Activated CD8-positive, alpha-beta T cell treated with anti-CD3 and anti-CD28 coated beads, Interleukin-2, amount 10 ng/mL, durations not matched to agents 7 days and 5 days (primary cell): ENCODE data around the gene HCAR3. TPM values are rescaled to one million over a fixed set of nuclear protein-coding genes. Genes with fewer than 3 reads are reported as not detected.
"Not testable (repeated sequence)": the region's sequence is repeated elsewhere in the genome, so short reads cannot be mapped to it uniquely, and the experiment has no call there.

Source experiments
- ATAC-seq: fragments of 150-1000 bp; cut with Tn5 transposase; one replicate; pipeline ENCODE4 v1.10.0; 2021; ENCODE audit warnings: moderate library complexity
- CTCF ChIA-PET: fragments of 350-600 bp; sonication (Branson Sonifier 250); formaldehyde crosslinking; loops from one replicate; lab custom pipeline; 2021; ENCODE audit warnings: antibody characterized with exemption; lab: Charles Lee
- POLR2A ChIA-PET: fragments of 350-600 bp; sonication (Branson Sonifier 250); formaldehyde crosslinking; loops from one replicate; lab custom pipeline; 2021; ENCODE audit warnings: antibody characterized with exemption; lab: Charles Lee
- DNase-seq: peaks from one replicate; pipeline ENCODE4 v3.0.0-alpha.2; 2020
- H3K27ac Mint-ChIP-seq: one replicate; pipeline ENCODE4 v1.8.0; 2021; ENCODE audit warnings: mild to moderate bottlenecking, mixed read lengths
- H3K27me3 Mint-ChIP-seq: one replicate; pipeline ENCODE4 v1.8.0; 2021; ENCODE audit warnings: low read depth, mixed read lengths
- H3K36me3 Mint-ChIP-seq: one replicate; pipeline ENCODE4 v1.8.0; 2021; ENCODE audit warnings: low read depth, mixed read lengths
- H3K4me1 Mint-ChIP-seq: one replicate; pipeline ENCODE4 v1.8.0; 2021; ENCODE audit warnings: low read depth, mixed read lengths
- H3K4me3 Mint-ChIP-seq: one replicate; pipeline ENCODE4 v1.8.0; 2021; ENCODE audit warnings: mild to moderate bottlenecking, mixed read lengths
- H3K9me3 Mint-ChIP-seq: one replicate; pipeline ENCODE4 v1.8.0; 2022; ENCODE audit warnings: mixed read lengths; ENCODE audit not compliant: insufficient read depth
- total RNA-seq, 2 experiments: library from RNA; stranded (reverse); gene quantifications; one replicate each; pipeline ENCODE4 v1.2.3, GENCODE V29; 2021

The HCAR3 gene
- total RNA-seq, 2 experiments from 2014 or later, result not detected

DNA sequence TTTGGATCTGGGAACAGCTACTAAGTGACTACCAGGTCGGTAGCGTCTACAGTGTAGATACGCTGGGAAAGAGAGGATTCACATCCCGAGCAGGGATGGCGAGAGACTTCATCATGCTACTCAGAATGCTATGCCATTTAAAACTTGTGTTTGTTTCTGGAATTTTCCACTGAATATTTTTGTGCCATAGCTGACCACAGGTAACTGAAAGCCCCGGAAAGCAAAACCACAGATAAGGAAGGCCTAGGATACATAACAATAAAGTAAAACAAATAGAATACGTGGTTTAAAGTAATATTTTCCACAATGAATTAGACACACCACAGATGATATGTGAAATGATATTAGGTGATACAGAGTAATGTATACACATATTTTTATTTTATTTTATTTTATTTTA, 22.0 kb upstream of the HCAR3 start:
- Mint-ChIP-seq H3K9me3 (no peaks in the 10 kb centered on the region), H3K4me1 (peaks cover 19% of the 10 kb centered on the region), H3K36me3 (no peaks in the 10 kb centered on the region), H3K27ac (no peak overlapping the region), H3K27me3 (no peaks in the 10 kb centered on the region), H3K4me3 (no peak overlapping the region)
- POLR2A ChIA-PET, result no interaction called here
- CTCF ChIA-PET, result no interaction called here
- DNase-seq (no peak), ATAC-seq (peak; percentile 32)

DNA sequence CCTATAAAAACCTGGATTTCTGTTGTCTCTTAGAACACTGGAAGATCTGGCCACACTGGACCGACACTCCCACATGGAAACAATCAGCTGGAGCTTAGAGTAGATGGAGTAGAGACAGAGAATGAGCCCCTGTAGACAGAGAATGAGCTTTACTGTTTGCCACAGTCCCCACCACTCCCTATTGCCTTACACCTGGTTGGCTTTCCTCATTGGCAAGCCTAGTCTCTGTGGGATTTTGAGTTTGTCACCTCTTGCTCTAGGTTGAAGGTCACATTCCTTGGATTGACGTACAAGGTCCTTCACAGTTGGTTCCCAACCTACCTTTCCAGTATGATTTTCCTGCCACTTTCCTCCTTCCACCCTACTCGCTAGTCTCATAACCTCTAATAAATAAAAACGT, 16.0 kb upstream of the HCAR3 start:
- CTCF ChIA-PET, result interaction anchor here (1.2 kb wide), 1 partner anchor 96 kb away, joined by 3 read pairs; no protein-coding TSS in a partner anchor
- ATAC-seq (no peak), DNase-seq (no peak)
- peaks cover 54% of the 10 kb centered on the region for H3K4me1 Mint-ChIP-seq
- POLR2A ChIA-PET, result interaction anchor here (0.9 kb wide), 1 partner anchor 10 kb away, joined by 3 read pairs; no protein-coding TSS in a partner anchor
- no peaks in the 10 kb centered on the region for H3K9me3 Mint-ChIP-seq
- no peaks in the 10 kb centered on the region for H3K27me3 Mint-ChIP-seq
- peak overlapping the region; percentile 50 for H3K27ac Mint-ChIP-seq
- no peak overlapping the region for H3K4me3 Mint-ChIP-seq
- peaks cover 2% of the 10 kb centered on the region for H3K36me3 Mint-ChIP-seq

- ATAC-seq (peak; percentile 29), DNase-seq (no peak)
- Mint-ChIP-seq H3K4me3 (no peak overlapping the region), H3K27ac (peak overlapping the region; percentile 50), H3K27me3 (no peaks in the 10 kb centered on the region), H3K36me3 (peaks cover 2% of the 10 kb centered on the region), H3K9me3 (no peaks in the 10 kb centered on the region), H3K4me1 (peaks cover 54% of the 10 kb centered on the region)
- CTCF ChIA-PET, result no interaction called here
- POLR2A ChIA-PET, result interaction anchor here (0.9 kb wide), 1 partner anchor 10 kb away, joined by 3 read pairs; no protein-coding TSS in a partner anchor
Measured at GRCh38 chr12:122732170-122732569, 15.6 kb upstream of the HCAR3 start.

GRCh38 chr12:122730215-122731014, 13.8 kb upstream of the HCAR3 start, which contains the start of gene HCAR1:
HCAR1 (minus strand) TSS chr12:122730844; CDS start chr12:122730339, 505 bp downstream.
- peaks cover 2% of the 10 kb centered on the region for H3K36me3 Mint-ChIP-seq
- no peaks in the 10 kb centered on the region for H3K9me3 Mint-ChIP-seq
- CTCF ChIA-PET, result interaction anchor here (0.7 kb wide), 1 partner anchor 22 kb away, joined by 5 read pairs; the partner anchor contains the start of gene DENR
- peak; percentile 81 for DNase-seq
- POLR2A ChIA-PET, result no interaction called here
- peak within 1 kb of the TSS; percentile 70 for H3K27ac Mint-ChIP-seq
- H3K4me1 Mint-ChIP-seq, result peaks cover 66% of the 10 kb centered on the region
- no peak within 1 kb of the TSS for H3K4me3 Mint-ChIP-seq
- ATAC-seq, result peak; percentile 74
- H3K27me3 Mint-ChIP-seq, result no peaks in the 10 kb centered on the region

DNA sequence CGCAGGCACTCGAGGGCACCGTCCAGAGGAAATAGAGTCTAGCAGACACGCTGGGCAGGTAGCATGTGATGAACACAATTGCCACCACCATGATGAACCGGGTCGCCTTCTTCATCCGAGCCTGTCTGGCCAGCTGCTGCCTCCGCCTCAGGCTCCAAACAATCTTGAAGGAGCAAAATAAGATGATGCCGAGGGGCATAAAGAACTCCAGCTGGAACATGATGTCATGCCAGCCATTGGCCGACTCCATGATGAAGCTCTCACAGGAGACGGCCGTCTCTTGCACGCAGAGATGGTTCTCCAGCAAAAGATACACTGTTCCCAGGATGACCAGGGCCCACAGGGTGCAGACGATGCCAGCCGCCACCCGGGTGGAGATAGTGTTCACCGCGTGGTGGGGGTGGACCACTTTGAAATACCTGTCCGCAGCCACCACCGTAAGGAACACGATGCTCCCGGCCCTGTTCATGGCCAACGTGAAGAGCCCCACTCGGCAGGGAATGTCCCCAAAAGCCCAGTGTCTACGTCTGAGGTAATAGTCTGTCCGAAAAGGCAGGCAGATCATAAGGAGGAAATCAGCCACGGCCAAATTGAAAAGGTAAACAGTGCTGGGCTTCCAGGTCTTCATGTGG, 13.1 kb upstream of the HCAR3 start:
- H3K27ac Mint-ChIP-seq, result peak overlapping the region; percentile 65
- POLR2A ChIA-PET, result interaction anchor here (0.6 kb wide), 1 partner anchor 849 kb away, joined by 4 read pairs; no protein-coding TSS in a partner anchor
- no peak overlapping the region for H3K4me3 Mint-ChIP-seq
- DNase-seq (no peak), ATAC-seq (no peak)
- peaks cover 73% of the 10 kb centered on the region for H3K4me1 Mint-ChIP-seq
- CTCF ChIA-PET, result no interaction called here
- no peaks in the 10 kb centered on the region for H3K27me3 Mint-ChIP-seq
- no peaks in the 10 kb centered on the region for H3K9me3 Mint-ChIP-seq
- H3K36me3 Mint-ChIP-seq, result peaks cover 2% of the 10 kb centered on the region

DNA sequence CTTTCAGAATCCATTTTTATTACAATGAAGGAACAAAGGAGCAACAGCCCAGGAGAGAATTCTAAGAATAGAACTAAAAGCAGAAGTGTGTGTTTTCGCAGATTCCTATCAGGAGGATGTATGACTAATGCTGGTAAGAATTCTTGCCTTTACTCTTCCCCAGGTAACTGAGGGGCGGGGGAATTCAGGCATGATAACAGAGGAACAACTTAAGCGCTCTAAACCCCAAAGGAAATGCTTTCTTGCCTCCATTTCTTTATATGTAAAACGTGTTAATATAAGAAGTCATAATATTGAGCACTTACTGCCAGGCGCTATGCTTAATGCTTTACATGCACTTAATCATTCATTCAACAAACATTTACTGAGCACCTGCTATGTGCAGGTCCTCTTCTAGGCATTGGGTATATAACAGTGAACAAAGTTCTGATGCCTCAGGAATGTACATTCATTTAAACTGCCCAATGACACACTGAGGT, 9.5 kb upstream of the HCAR3 start:
- Mint-ChIP-seq H3K9me3 (no peaks in the 10 kb centered on the region), H3K4me3 (no peak overlapping the region), H3K27me3 (no peaks in the 10 kb centered on the region), H3K4me1 (peaks cover 45% of the 10 kb centered on the region), H3K36me3 (no peaks in the 10 kb centered on the region), H3K27ac (peak overlapping the region; percentile 49)
- CTCF ChIA-PET, result interaction anchor here (1.0 kb wide), 1 partner anchor 68 kb away, joined by 4 read pairs; no protein-coding TSS in a partner anchor
- no peak for DNase-seq
- POLR2A ChIA-PET, result no interaction called here
- peak; percentile 17 for ATAC-seq

DNA sequence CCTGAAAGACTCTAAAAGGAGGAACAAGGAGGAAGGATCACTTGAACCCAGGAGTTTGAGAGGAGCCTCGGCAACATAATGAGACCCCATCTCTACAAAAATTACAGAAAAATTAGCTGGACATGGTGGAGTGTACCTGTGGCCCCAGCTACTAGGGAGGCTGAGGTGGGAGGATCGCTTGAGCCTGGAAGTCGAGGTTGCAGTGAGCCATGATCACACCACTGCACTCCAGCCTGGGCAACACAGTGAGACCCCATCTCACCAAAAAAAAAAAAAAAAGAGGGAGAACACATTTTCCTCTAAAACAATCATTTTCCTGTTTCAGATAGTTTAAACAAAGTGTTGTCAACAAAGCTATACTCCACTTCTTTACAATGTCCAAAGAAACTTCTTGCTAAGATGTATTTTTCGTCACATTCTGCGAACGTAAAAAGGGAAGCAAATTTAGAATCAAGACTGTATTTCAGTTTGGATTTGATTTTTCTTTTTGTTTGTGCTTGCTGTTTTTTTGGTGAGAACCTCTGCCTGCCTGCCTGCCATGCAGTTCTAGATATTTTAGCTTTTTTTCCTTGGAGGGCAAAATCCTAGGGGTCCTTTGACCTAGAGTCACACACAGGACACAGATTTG, 9.0 kb upstream of the HCAR3 start:
- POLR2A ChIA-PET, result interaction anchor here (1.5 kb wide), 1 partner anchor 49 kb away, joined by 3 read pairs; no protein-coding TSS in a partner anchor
- H3K9me3 Mint-ChIP-seq, result no peaks in the 10 kb centered on the region
- peaks cover 42% of the 10 kb centered on the region for H3K4me1 Mint-ChIP-seq
- CTCF ChIA-PET, result interaction anchor here (1.6 kb wide), 1 partner anchor 34 kb away, joined by 3 read pairs; no protein-coding TSS in a partner anchor
- ATAC-seq, result no peak
- no peaks in the 10 kb centered on the region for H3K27me3 Mint-ChIP-seq
- no peak for DNase-seq
- H3K27ac Mint-ChIP-seq, result peak overlapping the region; percentile 25
- H3K36me3 Mint-ChIP-seq, result no peaks in the 10 kb centered on the region
- no peak overlapping the region for H3K4me3 Mint-ChIP-seq

- POLR2A ChIA-PET, result interaction anchor here (1.5 kb wide), 1 partner anchor 50 kb away, joined by 3 read pairs; no protein-coding TSS in a partner anchor
- no peak overlapping the region for H3K4me3 Mint-ChIP-seq
Measured at GRCh38 chr12:122724641-122725243, 8.1 kb upstream of the HCAR3 start.

GRCh38 chr12:122722387-122722786, 5.8 kb upstream of the HCAR3 start:
- Mint-ChIP-seq H3K4me3 (no peak overlapping the region), H3K4me1 (peaks cover 26% of the 10 kb centered on the region), H3K9me3 (no peaks in the 10 kb centered on the region), H3K27me3 (no peaks in the 10 kb centered on the region), H3K36me3 (no peaks in the 10 kb centered on the region), H3K27ac (no peak overlapping the region)
- DNase-seq (no peak), ATAC-seq (no peak)
- CTCF ChIA-PET, result interaction anchor here (1.3 kb wide), 1 partner anchor 72 kb away, joined by 3 read pairs; no protein-coding TSS in a partner anchor
- POLR2A ChIA-PET, result no interaction called here

More at GRCh38 chr12:122724641-122725243, 8.1 kb upstream of the HCAR3 start:
- ATAC-seq (no peak), DNase-seq (no peak)
- peaks cover 36% of the 10 kb centered on the region for H3K4me1 Mint-ChIP-seq
- no peaks in the 10 kb centered on the region for H3K27me3 Mint-ChIP-seq
- CTCF ChIA-PET, result interaction anchor here (1.4 to 1.6 kb wide), 2 partner anchors 17 to 35 kb away, joined by 3 read pairs; no protein-coding TSS in a partner anchor
- no peak overlapping the region for H3K27ac Mint-ChIP-seq
- H3K36me3 Mint-ChIP-seq, result no peaks in the 10 kb centered on the region
- H3K9me3 Mint-ChIP-seq, result no peaks in the 10 kb centered on the region

DNA sequence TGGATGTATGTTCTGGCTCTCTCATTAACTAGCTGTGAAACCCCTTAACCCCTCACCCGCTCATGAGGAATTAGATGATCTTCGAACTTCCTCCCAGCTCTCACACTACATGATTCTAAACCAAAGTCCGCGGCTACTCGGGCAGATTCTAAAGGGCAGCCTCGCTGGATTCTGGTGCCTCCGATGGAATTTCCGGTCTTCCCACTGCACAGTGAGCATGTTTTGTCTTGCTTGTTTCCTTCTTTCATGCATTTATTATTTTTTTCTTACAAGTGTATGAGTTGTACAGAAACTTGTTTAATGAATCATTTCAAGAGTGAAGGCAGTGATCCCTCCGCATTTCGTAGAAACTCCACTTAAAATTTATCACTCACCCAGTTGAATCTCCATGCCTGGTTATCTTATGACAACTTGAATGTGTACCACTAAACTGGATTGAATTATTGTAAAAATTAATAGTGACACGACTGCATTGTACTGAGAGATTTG, 4.5 kb upstream of the HCAR3 start:
- Mint-ChIP-seq H3K36me3 (no peaks in the 10 kb centered on the region), H3K4me1 (peaks cover 21% of the 10 kb centered on the region), H3K9me3 (no peaks in the 10 kb centered on the region), H3K4me3 (no peak overlapping the region), H3K27ac (no peak overlapping the region), H3K27me3 (no peaks in the 10 kb centered on the region)
- ChIA-PET POLR2A (no interaction called here), CTCF (no interaction called here)
- DNase-seq, result no peak
- ATAC-seq, result no peak

- DNase-seq, H3K4me1 Mint-ChIP-seq, H3K36me3 Mint-ChIP-seq, H3K9me3 Mint-ChIP-seq, H3K27me3 Mint-ChIP-seq, H3K27ac Mint-ChIP-seq, ATAC-seq, H3K4me3 Mint-ChIP-seq, CTCF ChIA-PET: not testable (repeated sequence)
- POLR2A ChIA-PET, result interaction anchor here (0.6 kb wide), 1 partner anchor 55 kb away, joined by 3 read pairs; no protein-coding TSS in a partner anchor
Measured at GRCh38 chr12:122715211-122715610, 1.4 kb downstream of the HCAR3 start.
